IMR-90 (cell line): ENCODE measurements around the gene RMND5A. TPM values are rescaled to one million over a fixed set of nuclear protein-coding genes. Genes with fewer than 3 reads are reported as not detected.
A peak's percentile ranks its signal among the peaks of the same experiment; 100 is the strongest.

Experiments
- ATAC-seq: fragments of 200-7000 bp; cut with Tn5 transposase; 2 replicates; pipeline ENCODE4 v1.9.1; 2020; ENCODE audit warnings: low read depth, mild to moderate bottlenecking, moderate library complexity
- BruUV-seq: library from RNA; stranded (reverse); fragments of 400-500 nt; replicated peaks from 2 replicates; lab custom pipeline; 2021; lab: Mats Ljungman, UMichigan
- CTCF ChIA-PET: fragments of 300-600 bp; formaldehyde crosslinking; extraction: SDS; loops from one replicate; lab custom pipeline; 2021; ENCODE audit warnings: antibody characterized with exemption; lab: Yijun Ruan, JAX
- POLR2A ChIA-PET: fragments of 300-600 bp; sonication (Branson Sonifier 250); formaldehyde crosslinking; loops from one replicate; lab custom pipeline; 2022; ENCODE audit warnings: antibody characterized with exemption; ENCODE audit not compliant: unreplicated experiment; lab: Charles Lee
- DNase-seq: peaks from one replicate; pipeline ENCODE4 v3.0.0; 2013
- H2AFZ ChIP-seq: replicated peaks from 2 replicates; pipeline ENCODE3; 2013; ENCODE audit warnings: low read length, mild to moderate bottlenecking; ENCODE audit not compliant: poor library complexity
- H2AK5ac ChIP-seq: 2 replicates; pipeline ENCODE4 v1.6.1; 2013; ENCODE audit warnings: low read depth, low read length, inconsistent platforms
- H2AK9ac ChIP-seq: replicated peaks from 2 replicates; pipeline ENCODE3; 2013; ENCODE audit warnings: mild to moderate bottlenecking, low read depth, low read length, moderate library complexity; ENCODE audit not compliant: poor library complexity
- H2BK120ac ChIP-seq: 2 replicates; pipeline ENCODE4 v1.6.1; 2013; ENCODE audit warnings: low read depth, low read length, inconsistent platforms
- H2BK15ac ChIP-seq: 3 replicates; pipeline ENCODE4 v1.6.1; 2013; ENCODE audit warnings: low read depth, low read length, inconsistent platforms
- H2BK20ac ChIP-seq: 2 replicates; pipeline ENCODE4 v1.6.1; 2013; ENCODE audit warnings: low read depth, mild to moderate bottlenecking, inconsistent platforms, low read length, moderate library complexity
- H2BK5ac ChIP-seq: 2 replicates; pipeline ENCODE4 v1.6.1; 2013; ENCODE audit warnings: mild to moderate bottlenecking, low read depth, low read length, inconsistent platforms; ENCODE audit not compliant: poor library complexity, severe bottlenecking
- H3K14ac ChIP-seq: replicated peaks from 2 replicates; pipeline ENCODE4 v1.6.1; 2013; ENCODE audit warnings: low read depth, low read length, inconsistent platforms
- H3K18ac ChIP-seq: 2 replicates; pipeline ENCODE4 v1.6.1; 2013; ENCODE audit warnings: low read depth, low read length, control low read depth
- H3K23ac ChIP-seq: 2 replicates; pipeline ENCODE4 v1.6.1; 2013; ENCODE audit warnings: low read depth, low read length, inconsistent platforms
- H3K27ac ChIP-seq: 2 replicates; pipeline ENCODE4 v1.5.1; 2013; ENCODE audit warnings: mild to moderate bottlenecking, control low read depth, low read length; ENCODE audit not compliant: insufficient read depth
- H3K27me3 ChIP-seq: 2 replicates; pipeline ENCODE4 v1.6.1; 2013; ENCODE audit warnings: low read length; ENCODE audit not compliant: control insufficient read depth, insufficient read depth
- H3K36me3 ChIP-seq: 2 replicates; pipeline ENCODE4 v1.6.1; 2013; ENCODE audit warnings: low read length, mixed read lengths; ENCODE audit not compliant: control insufficient read depth, insufficient read depth
- H3K4ac ChIP-seq: 2 replicates; pipeline ENCODE4 v1.6.1; 2013; ENCODE audit warnings: low read depth, low read length, inconsistent platforms
- H3K4me1 ChIP-seq: 2 replicates; pipeline ENCODE4 v1.6.1; 2013; ENCODE audit warnings: low read length, mixed read lengths; ENCODE audit not compliant: control insufficient read depth, insufficient read depth
- H3K4me2 ChIP-seq: 2 replicates; pipeline ENCODE4 v1.6.1; 2013; ENCODE audit warnings: low read depth, mild to moderate bottlenecking, control low read depth, low read length, moderate library complexity
- H3K4me3 ChIP-seq: 2 replicates; pipeline ENCODE4 v1.5.1; 2013; ENCODE audit warnings: low read depth, mild to moderate bottlenecking, control low read depth, low read length, moderate library complexity; ENCODE audit not compliant: insufficient read depth
- H3K56ac ChIP-seq: 2 replicates; pipeline ENCODE4 v1.6.1; 2013; ENCODE audit warnings: low read length, inconsistent platforms; ENCODE audit not compliant: insufficient read depth; ENCODE audit errors: extremely low read depth
- H3K79me1 ChIP-seq, 2 experiments: 2 replicates each; pipeline ENCODE4 v1.6.1; 2013; ENCODE audit warnings: low read length in 2 of 2, inconsistent platforms in 1 of 2, low read depth in 1 of 2
- H3K9ac ChIP-seq: 2 replicates; pipeline ENCODE4 v1.6.1; 2013; ENCODE audit warnings: low read depth, low read length, control low read depth
- H3K9me1 ChIP-seq: 2 replicates; pipeline ENCODE4 v1.6.1; 2013; ENCODE audit warnings: low read length, inconsistent platforms; ENCODE audit not compliant: insufficient read depth
- H3K9me3 ChIP-seq: 2 replicates; pipeline ENCODE4 v1.6.1; 2013; ENCODE audit warnings: low read length; ENCODE audit not compliant: control insufficient read depth, insufficient read depth
- H4K20me1 ChIP-seq: 2 replicates; pipeline ENCODE4 v1.6.1; 2013; ENCODE audit warnings: low read length, inconsistent platforms; ENCODE audit not compliant: insufficient read depth
- H4K5ac ChIP-seq: 2 replicates; pipeline ENCODE4 v1.6.1; 2013; ENCODE audit warnings: mild to moderate bottlenecking, low read depth, low read length, control low read depth
- H4K8ac ChIP-seq, 2 experiments: 2 replicates each; pipeline ENCODE4 v1.6.1; 2013; ENCODE audit warnings: low read depth in 2 of 2, low read length in 2 of 2, control low read depth in 1 of 2, inconsistent platforms in 1 of 2
- H4K91ac ChIP-seq: 2 replicates; pipeline ENCODE4 v1.6.1; 2013; ENCODE audit warnings: low read depth, low read length, inconsistent platforms; ENCODE audit not compliant: insufficient read depth
- BHLHE40 ChIP-seq: fragments of 150-350 bp; IDR thresholded peaks from 2 replicates; pipeline ENCODE4 v1.6.1; 2016; ENCODE audit warnings: mild to moderate bottlenecking, low read depth, low read length
- CEBPB ChIP-seq: IDR thresholded peaks from 2 replicates; pipeline ENCODE4 v1.6.1; 2012; ENCODE audit warnings: low read depth, low read length, improper control_type of control experiment
- CHD1 ChIP-seq: IDR thresholded peaks from 2 replicates; pipeline ENCODE4 v1.6.1; 2012; ENCODE audit warnings: low read depth, low read length, improper control_type of control experiment
- CTCF ChIP-seq: conservative IDR thresholded peaks from 2 replicates; pipeline ENCODE4 v1.5.1; 2012; ENCODE audit warnings: mild to moderate bottlenecking, low read depth, low read length, improper control_type of control experiment
- ELK1 ChIP-seq: fragments of 150-350 bp; IDR thresholded peaks from 2 replicates; pipeline ENCODE4 v1.6.1; 2016; ENCODE audit warnings: low read depth, mild to moderate bottlenecking, low read length, moderate library complexity, borderline replicate concordance
- FOS ChIP-seq: fragments of 150-350 bp; IDR thresholded peaks from 2 replicates; pipeline ENCODE4 v1.6.1; 2016; ENCODE audit warnings: low read depth, low read length
- MAFK ChIP-seq: IDR thresholded peaks from 2 replicates; pipeline ENCODE4 v1.6.1; 2012; ENCODE audit warnings: low read depth, low read length, improper control_type of control experiment
- MAZ ChIP-seq: IDR thresholded peaks from 2 replicates; pipeline ENCODE4 v1.6.1; 2012; ENCODE audit warnings: low read depth, mild to moderate bottlenecking, low read length, improper control_type of control experiment, moderate library complexity, borderline replicate concordance
- MXI1 ChIP-seq: IDR thresholded peaks from 2 replicates; pipeline ENCODE4 v1.6.1; 2012; ENCODE audit warnings: low read depth, mild to moderate bottlenecking, low read length, moderate library complexity, borderline replicate concordance
- NFE2L2 ChIP-seq: fragments of 150-350 bp; IDR thresholded peaks from 2 replicates; pipeline ENCODE4 v1.6.1; 2016; ENCODE audit warnings: low read depth, mild to moderate bottlenecking, low read length
- POLR2A ChIP-seq: IDR thresholded peaks from 2 replicates; pipeline ENCODE4 v1.6.1; 2012; ENCODE audit warnings: mild to moderate bottlenecking, low read depth, low read length
- RAD21 ChIP-seq: IDR thresholded peaks from 2 replicates; pipeline ENCODE4 v1.6.1; 2012; ENCODE audit warnings: low read length, improper control_type of control experiment
- RCOR1 ChIP-seq: IDR thresholded peaks from 2 replicates; pipeline ENCODE4 v1.6.1; 2012; ENCODE audit warnings: mild to moderate bottlenecking, low read length, improper control_type of control experiment; ENCODE audit not compliant: insufficient replicate concordance
- RFX5 ChIP-seq: IDR thresholded peaks from 2 replicates; pipeline ENCODE4 v1.8.0; 2012; ENCODE audit warnings: low read depth, mild to moderate bottlenecking, low read length, moderate library complexity
- SMC3 ChIP-seq: fragments of 150-350 bp; IDR thresholded peaks from 2 replicates; pipeline ENCODE4 v1.6.1; 2016; ENCODE audit warnings: low read depth, mild to moderate bottlenecking, antibody characterized with exemption, low read length, moderate library complexity
- USF2 ChIP-seq: fragments of 150-350 bp; IDR thresholded peaks from 2 replicates; pipeline ENCODE4 v1.6.1; 2017; ENCODE audit warnings: mild to moderate bottlenecking, antibody characterized with exemption, low read length, low read depth
- WGBS, 2 experiments: methylation state at CpG; one replicate each; pipeline versions ENCODE4 v1.1.5 to v1.1.7; 2013; ENCODE audit warnings: missing lambda C conversion rate in 2 of 2; ENCODE audit not compliant: insufficient read length in 1 of 2; ENCODE audit errors: extremely low coverage in 2 of 2; 5-methylcytosine and 5-hydroxymethylcytosine counted together
- dilution Hi-C: fragments of 300-500 bp; cut with HindIII; formaldehyde crosslinking; loops from one replicate; pipeline ENCODE4 v1.14.3; 2018; ENCODE audit warnings: low sequenced_read_pairs; ENCODE audit not compliant: unreplicated experiment
- in situ Hi-C: fragments of 300-500 bp; cut with MboI; formaldehyde crosslinking; loops from 3 replicates; pipeline ENCODE4 v1.14.3; 2019; ENCODE audit warnings: low sequenced_read_pairs, inconsistent platforms, mixed read lengths
- intact Hi-C: fragments of 100-400 bp; cut with micrococcal nuclease; formaldehyde crosslinking; loops from 2 replicates; pipeline ENCODE4 v1.10.0; 2022
- polyA plus RNA-seq, 3 experiments: library from polyadenylated mRNA; depleted of rRNA; stranded (reverse); fragments of >200 nt; gene quantifications; 2 replicates each; pipeline ENCODE4 v1.2.3, GENCODE V29; 2012; ENCODE audit warnings: low replicate concordance in 1 of 3
- total RNA-seq: library from RNA; depleted of rRNA; stranded (reverse); fragments of >200 nt; gene quantifications from 2 replicates; pipeline ENCODE4 v1.2.3, GENCODE V29; 2012

RMND5A gene
- total and polyA plus RNA-seq, 2 of the 4 experiments (the other 2 are of a cell fraction) = 5.1 to 16.0 TPM

GRCh38 chr2:86790134-86790675 lies 70.1 kb downstream of the RMND5A start:
- H3K56ac ChIP-seq = no peak overlapping the region
- no peak overlapping the region for H3K14ac ChIP-seq
- ATAC-seq (no peak), DNase-seq (no peak)
- H2AK5ac ChIP-seq = no peak overlapping the region
- no peak overlapping the region for H2BK15ac ChIP-seq
- no peak overlapping the region for H3K18ac ChIP-seq
- H2AK9ac ChIP-seq = no peak overlapping the region
- no peak overlapping the region for H3K4ac ChIP-seq
- no TSS peak for BruUV-seq
- CTCF ChIA-PET = no interaction called here
- dilution Hi-C loops (no loop called here), intact Hi-C loops (no loop called here), in situ Hi-C loops (no loop called here)
- no peaks in the 10 kb centered on the region for H3K36me3 ChIP-seq
- 1% methylated on average over 14 of the region's 40 CpGs; no CpG with 5 or more reads in 1 of the 2 experiments for WGBS, 2 experiments
- POLR2A ChIA-PET = no interaction called here
- H3K4me1 ChIP-seq = 0 out of 2 replicates have a peak, but pooled peaks cover 2% of the 10 kb centered on the region
- peaks cover 9% of the 10 kb centered on the region; the same call in 1 of the 2 replicates for H3K9me3 ChIP-seq
- H3K4me3 ChIP-seq = no peak overlapping the region
- no peak overlapping the region for H3K9ac ChIP-seq
- H2BK120ac ChIP-seq = no peak overlapping the region
- no peak overlapping the region for H3K27ac ChIP-seq
- H2AFZ ChIP-seq = peak overlapping the region; percentile 43
- peaks cover 79% of the 10 kb centered on the region for H3K27me3 ChIP-seq
- no peak overlapping the region for H2BK5ac ChIP-seq
- no peak overlapping the region for H4K5ac ChIP-seq
- H3K9me1 ChIP-seq = no peaks in the 10 kb centered on the region; the same call in 1 of the 2 replicates
- H3K79me1 ChIP-seq = no peaks in the 10 kb centered on the region
- no peaks in the 10 kb centered on the region for H4K20me1 ChIP-seq
- TF ChIP-seq RAD21 (no peak), SMC3 (no peak), MAFK (no peak), CHD1 (no peak), CTCF (no peak), BHLHE40 (no peak), RCOR1 (no peak), USF2 (no peak), NFE2L2 (no peak), FOS (no peak), ELK1 (no peak), POLR2A (no peak), MAZ (no peak), CEBPB (no peak), RFX5 (no peak), MXI1 (no peak)
- no peak overlapping the region for H2BK20ac ChIP-seq
- no peak overlapping the region for H4K91ac ChIP-seq
- H3K4me2 ChIP-seq = no peak overlapping the region
- H3K23ac ChIP-seq = no peak overlapping the region
- H4K8ac ChIP-seq = no peak overlapping the region
